Epidermal melanocyte (primary cell): ENCODE results near the gene ETFBKMT.
"Not testable (repeated sequence)": the region's sequence is repeated elsewhere in the genome, so short reads cannot be mapped to it uniquely, and the experiment has no call there.

Experiments
- DNase-seq: peaks from one replicate; pipeline ENCODE4 v3.0.0; 2011; ENCODE audit warnings: low spot score; ENCODE audit not compliant: insufficient read length

Gene ETFBKMT

DNA sequence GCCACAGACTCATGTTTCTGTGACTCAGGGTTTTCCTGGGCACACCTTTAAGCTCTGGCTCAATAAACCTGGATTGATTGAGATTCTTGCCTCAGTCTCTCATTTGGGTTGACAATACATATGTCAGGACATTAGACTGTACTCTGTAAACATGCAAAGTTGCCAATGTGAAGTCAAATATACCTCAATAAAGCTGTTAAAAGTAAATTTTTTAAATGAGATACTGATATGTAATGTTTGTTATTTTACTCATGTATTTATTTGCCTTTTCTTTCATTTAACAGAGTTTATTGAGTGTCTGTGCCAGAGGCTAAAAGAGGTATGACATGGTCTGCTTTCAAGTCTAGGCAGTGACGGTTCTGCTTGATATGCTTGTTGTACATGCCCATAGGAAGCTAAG, 3.7 kb upstream of the ETFBKMT start:
- no peak for DNase-seq

DNA sequence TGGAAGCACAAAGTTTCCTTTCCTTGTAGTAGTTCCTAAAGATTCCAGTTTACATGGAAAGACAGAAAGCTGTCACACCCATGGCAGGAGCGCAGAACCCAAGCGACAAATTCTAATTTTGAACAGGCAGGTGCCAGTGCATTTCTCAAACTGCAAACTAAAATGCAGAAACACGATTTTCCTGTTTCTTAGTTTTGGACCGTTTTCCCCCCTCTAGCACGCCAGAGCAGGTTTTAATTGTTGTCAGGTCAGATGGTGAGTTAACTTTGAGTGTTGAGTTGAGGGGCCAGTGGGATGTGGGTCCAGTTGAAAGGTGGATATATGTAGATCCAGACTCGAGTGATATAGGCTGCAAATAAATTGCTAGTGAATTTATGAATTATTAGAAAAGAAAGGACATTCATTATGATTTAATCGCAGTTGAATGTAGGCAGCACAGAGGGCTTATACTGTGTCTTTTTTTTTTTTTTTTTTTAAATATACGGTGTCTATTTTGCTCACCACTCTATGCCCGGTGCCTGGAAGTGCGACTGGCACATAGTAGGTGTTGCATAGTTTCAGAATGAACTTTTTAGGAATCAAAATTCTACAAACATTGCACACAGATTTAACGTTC, 909 bp upstream of the ETFBKMT start:
- DNase-seq: no peak

DNA sequence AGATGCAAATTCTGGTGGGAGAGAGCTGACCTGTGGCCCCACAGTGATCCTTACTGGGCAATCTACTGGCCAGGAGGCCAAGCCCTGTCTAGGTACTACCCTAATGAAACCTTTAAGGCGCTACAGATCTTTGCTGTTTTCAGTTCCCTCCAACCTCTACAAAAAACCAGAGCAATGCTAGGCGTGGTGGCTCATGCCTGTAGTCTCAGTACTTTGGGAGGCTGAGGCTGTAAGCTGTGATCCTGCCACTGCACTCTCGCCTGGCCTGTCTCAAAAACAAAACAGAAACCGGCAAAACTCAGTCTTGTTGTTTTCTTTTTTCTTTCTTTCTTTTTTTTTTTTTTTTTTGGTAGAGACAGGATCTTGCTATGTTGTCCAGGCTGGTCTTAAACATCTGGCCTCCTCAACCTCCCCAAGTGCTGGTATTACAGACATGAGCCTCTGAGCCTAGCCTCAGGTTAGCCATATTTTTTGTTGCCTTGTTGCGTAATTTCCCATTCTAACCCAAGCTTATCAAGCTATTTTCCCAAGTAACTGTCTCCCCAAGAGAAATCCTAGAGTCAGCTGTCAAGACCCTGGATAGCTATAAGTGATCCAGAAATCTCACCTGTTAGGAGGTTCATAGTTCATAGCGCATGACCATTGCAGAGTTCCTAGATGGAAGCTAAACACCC, 2.8 kb downstream of the ETFBKMT start:
- no peak for DNase-seq

DNA sequence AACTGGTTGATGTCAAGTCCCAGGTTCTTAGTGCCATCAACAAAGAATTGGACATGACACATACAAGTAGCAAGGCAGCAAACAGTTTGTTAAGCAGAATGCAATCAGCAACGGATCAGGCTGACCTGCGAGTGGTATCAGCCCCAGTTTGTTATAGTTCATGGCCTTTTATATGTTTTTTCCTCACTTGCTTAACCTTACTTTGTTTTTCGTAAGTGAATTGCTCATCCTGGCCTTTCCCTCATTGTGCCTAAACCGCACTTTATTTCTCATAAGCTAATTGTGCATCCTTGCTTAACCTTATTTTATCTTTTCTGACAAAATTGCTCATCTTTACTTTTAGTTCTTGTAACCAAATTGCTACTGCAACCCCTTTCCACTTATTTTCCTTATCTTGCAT, 4.1 kb downstream of the ETFBKMT start:
- DNase-seq: no peak

DNA sequence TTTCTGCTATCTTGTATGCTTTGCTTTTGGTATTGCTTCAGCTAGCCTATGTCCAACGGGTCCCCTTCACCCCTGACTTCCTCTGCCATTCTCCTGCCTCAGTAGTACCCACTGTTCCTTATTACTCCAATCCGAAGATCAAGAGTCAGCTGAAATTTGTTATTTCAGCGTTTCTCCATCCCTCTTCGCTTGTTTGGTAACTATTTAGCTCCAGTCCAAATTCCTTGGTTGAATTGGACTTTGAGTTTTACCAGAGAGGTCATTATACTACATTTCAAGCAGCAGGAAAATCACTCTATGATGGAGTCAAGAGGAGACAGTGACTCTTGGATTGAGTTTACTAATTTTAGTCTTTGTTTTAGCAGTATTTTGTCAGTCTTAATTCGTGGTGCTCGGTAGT, 4.5 kb downstream of the ETFBKMT start:
- DNase-seq: no peak

DNA sequence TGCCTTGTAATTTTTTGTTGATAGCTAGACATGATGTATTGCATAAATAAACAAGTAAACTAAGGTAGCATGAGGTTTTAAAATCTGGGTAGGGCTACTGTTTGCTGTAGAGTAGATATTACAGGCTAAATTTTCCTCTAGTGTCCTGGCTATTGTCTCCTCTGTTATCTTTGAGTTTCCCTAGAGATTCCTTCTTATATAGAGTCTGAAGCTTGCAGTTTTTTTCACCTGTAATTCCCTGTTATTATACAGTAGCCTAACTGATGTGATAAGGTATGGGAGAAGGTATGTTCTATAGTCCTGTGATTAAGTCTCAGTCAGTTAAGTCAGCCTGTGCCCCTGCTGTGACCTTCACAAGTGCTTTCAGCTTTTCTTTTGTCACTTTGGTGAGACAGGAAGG, 9.5 kb downstream of the ETFBKMT start:
- DNase-seq: no peak

DNA sequence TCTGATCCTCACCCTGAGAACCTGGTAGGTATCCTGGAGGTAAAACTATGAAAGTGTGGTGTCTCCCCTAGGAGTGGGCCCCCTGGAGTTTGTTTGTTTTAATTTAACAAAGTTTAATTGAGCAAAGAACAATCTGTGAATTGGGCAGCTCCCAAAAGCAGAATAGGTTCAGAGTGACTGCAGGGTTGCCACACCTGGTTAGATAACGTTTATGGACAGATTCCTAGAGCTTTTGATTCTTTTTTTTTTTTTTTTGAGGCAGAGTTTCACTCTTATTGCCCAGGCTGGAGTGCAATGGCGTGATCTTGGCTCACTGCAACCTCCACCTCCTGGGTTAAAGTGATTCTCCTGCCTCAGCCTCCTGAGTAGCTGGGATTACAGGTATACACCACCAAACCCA, 10.1 kb downstream of the ETFBKMT start:
- not testable (repeated sequence) for DNase-seq

DNA sequence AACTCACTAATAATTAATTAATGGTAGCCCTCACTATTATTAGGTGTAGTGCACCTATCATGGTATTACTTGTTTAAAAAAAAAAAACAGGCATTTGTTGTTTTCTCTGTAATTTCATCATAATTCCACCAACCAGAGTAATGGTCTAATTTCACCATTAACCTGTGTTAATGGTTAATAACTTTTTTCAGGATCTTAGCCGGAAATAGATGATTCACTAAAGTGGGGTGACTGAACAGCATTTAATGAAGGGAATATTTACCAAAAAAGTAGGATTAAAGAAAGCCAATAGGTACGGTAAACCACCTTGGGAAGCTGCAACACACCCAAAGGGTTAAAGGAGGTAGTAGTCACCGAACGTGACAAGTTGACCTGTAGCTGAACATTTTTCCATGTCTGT, 13.0 kb downstream of the ETFBKMT start:
- no peak for DNase-seq

DNA sequence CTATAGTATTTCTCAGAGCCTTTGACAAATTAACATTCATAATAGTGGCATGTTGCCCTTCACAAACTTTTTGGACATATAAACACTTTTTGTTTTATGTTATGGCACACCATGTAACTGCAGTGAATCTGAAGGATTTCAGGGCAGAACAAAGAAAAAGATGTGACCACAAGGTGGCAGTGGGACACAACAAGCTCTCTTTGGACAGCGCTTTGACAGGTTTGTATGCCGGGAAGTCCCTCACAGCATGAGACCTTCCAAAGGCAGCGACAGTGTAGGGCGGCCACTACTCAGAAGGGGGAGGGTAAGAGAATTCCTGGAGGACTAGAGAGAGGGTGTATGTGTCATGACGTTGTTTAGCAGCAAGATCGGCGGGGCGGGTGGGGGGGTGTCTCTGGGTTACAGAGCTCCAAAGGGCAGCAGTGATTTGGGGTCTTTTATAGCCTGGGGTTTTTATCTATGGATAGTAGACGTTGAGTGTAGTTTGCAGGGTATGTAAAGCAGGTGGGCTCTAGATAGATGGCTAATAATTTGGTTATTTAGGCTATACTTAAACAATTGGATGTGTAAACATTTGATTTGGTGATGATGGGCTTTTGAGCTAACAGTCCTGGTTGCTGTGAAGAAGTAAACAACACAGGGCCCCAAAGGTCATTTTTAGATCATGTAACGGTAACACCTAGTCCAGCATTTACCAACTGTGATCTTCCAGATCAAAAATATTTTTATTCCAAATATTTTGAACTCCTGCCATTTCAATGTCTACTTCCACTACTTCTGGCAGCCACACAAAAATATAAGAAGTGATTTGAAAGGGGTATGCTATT, 22.9 kb downstream of the ETFBKMT start:
- DNase-seq: no peak

DNA sequence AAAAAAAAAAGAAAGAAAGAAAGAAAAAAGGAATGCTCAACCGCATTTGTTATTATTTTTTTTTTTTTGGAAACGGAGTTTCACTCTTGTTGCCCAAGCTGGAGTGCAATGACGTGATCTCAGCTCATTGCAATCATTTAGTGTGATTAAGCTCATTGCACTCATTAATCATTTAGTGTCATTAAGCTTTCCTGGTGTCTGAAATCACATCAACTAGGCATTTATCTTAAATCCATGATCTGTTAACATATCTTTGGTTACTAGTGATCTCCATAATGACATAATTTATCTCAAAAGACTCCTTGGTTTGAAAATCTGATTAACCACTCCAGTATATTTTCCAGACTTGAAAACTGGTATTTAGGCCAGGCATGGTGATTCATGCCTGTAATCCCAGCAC, 26.3 kb downstream of the ETFBKMT start:
- DNase-seq: no peak

DNA sequence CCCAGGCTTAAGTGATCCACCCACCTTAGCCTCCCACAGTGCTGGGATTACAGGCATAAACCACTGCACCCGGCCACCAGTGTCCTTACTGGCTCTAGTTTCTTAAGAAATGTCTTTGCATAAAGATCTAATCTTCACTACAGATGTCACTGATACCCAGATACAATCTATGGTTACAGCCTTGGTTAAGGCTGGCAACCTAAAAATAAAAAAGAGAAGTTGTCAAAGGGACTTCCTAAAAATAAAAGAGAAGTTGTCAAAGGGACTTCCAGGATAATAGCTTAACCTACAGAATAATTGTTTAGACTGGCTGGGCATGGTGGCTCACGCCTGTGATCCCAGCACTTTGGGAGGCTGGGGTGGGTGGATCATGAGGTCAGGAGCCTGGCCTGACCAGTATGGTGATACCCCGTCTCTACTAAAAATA, 27.6 kb downstream of the ETFBKMT start:
- DNase-seq: no peak

DNA sequence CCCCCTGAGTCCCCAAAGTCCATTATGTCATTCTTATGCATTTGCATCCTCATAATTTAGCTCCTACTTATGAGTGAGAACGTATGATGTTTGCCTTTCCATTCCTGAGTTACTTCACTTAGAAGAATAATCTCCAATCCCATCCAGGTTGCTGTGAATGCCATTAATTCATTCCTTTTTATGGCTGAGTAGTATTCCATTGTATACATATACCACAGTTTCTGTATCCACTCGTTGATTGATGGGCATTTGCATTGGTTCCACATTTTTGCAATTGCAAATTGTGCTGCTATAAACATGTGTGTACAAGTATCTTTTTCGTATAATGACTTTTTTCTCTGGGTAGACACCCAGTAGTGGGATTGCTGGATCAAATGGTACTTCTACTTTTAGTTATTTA, 30.4 kb downstream of the ETFBKMT start:
- not testable (repeated sequence) for DNase-seq

DNA sequence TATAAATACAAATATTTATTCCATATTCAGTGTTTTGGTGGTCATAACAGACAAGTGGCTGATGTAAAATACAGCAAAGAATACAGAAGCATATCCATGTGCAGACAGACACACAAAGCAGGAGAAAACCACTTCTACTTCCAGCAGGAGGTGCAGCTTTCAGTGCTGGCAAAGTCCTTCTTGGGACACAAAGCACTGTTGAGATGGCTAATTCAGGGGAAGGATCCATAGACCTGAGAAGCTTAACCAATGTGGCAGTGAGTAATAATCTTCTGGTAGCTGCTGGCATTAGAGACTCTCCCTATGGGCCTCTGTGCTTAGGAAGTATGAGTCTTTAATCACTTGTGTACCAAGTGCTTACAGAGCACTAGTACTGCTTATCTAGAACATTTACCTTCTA, 42.6 kb downstream of the ETFBKMT start:
- DNase-seq: no peak

DNA sequence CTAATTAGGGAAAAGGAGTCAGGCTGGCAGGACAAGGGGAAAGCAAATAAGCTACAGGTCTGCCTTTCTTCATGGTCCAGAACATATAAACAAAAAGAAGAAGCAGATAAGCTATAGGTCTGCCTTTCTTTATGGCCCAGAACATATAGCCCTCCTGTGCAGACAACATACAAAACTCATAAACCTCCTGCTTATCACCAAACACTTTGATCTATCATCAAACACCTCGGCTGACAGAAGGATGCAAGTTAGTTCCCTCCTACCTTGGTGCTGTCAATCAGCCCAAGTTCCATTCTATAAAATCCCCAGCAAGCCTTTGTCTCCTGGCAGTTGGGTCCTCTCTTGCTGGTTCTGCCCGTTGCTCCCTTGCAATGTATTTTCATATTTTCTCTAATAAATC, 46.1 kb downstream of the ETFBKMT start:
- DNase-seq: no peak

DNA sequence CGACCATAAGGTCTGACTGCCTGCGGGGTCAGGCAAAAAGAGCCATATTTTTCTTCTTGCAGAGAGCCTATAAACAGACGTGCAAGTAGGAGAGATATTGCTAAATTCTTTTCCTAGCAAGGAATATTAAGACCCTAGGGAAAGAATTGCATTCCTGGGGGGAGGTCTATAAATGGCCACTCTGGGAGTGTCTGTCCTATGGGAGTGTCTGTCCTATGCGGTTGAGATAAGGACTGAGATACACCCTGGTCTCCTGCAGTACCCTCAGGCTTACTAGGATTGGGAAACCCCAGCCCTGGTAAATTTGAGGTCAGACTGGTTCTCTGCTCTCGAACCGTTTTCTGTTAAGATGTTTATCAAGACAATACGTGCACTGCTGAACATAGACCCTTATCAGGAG, 48.6 kb downstream of the ETFBKMT start:
- not testable (repeated sequence) for DNase-seq

DNA sequence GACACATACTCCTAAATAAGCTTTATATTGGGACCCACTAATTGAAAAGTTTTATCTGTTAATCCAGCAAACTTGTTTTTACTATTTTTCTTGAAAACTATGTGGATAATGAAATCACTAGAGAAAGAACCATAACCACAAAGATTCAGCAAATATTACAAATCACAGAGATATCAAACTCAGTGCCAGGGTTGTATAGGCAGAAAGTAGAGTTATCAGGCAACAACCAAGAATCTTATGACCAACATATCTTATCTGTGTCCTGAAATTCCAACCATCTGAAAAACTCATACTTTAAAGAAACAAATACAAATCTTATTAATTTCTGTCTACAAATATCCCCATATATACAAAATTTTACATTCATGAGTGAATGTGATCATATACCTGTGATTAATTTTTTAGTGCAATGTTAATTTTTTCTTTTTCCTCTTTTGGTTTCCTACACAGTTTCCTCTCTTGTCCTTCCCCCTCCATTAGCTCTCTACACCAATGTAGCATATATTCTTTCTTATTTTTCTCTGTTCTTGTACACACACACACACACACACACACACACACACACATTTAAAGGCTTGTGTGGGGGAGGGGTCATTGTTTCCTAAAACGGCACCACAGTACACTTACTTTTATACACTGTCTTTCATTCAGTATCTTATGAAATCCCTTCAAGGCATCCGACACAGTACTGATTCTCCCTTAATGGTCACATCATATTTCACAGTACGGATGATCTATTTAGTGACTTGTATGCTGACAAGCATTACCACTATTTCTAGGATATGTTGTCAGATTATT, 50.7 kb downstream of the ETFBKMT start:
- DNase-seq: no peak

DNA sequence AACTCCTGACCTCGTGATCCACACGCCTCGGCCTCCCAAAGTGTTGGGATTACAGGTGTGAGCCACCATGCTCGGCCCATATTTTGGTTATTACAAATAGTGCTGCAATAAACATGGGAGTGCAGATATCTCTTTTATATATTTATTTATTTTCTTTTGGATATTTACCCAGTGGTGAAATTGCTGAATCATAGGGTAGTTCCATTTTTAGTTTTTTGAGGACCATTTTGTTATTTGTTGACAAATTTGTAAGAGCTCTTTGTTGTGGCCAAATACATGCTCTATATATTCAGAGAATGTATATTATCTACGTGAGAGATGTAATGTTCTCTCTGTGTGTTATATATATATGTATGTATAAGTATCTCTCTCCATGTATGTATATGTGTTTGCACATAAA, 53.4 kb downstream of the ETFBKMT start:
- no peak for DNase-seq

DNA sequence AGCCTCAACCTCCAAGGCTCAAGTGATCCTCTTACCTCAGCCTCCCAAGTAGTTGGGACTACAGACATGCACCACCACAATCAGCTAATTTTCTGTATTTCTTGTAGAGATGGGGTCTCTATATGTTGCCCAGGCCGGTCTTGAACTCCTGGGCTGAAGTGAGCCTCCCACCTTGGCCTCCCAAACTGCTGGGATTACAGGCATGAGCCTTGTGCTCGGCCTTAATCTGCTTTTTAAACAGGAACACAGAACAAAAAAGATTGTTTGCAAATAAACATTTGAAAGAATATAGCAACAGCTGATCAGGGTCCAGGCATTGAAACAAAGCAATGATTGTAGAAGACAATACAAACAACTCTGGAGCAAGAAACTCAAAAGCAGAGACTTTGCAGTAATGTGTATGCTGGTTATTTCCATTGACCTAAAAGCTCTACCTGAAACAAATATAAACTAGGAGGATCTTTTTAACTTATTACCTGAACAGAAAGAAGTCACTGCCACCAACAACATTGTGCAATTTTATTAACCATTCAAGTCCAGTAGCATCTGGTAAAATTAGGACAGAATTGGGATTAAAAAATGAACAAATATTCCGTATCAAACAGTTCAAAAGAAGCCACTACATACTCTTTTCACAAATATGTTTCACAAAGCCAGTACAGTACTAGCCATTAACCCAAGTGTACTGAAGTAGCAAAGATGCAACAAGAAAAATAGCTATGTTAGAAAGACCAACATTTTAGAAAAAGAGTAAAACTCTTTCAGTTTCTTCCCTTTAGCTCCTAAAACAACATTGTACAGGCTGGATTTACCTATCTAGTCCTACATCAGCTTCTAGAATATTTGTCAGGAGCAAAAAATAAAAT, 55.2 kb downstream of the ETFBKMT start:
- no peak for DNase-seq

DNA sequence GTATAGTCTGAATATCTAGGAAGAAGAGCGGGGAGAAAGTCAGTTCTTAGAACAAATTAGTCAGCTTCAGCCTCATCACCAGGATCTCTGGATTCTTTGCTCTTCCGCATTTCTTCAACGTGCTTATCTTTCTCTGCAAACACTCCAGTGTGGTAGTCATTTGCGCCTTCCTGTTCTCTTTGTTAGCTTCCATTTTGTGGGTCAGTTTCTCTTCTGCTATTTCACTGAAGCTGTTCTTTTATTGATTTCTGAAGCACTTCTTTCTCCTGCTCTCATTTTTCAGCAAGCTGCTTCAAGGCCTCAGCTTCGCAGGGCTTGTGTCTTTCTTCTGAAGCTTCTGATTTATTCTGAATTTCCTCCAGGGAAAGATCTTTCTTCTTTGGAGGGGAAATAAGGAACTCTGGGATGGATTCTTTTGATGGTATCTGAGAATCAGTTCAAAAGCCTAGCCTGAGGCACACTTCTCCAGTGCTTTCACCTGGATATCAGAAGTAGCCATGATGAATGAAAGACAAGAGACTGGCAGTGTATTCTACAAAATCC, 55.9 kb downstream of the ETFBKMT start:
- DNase-seq: no peak

DNA sequence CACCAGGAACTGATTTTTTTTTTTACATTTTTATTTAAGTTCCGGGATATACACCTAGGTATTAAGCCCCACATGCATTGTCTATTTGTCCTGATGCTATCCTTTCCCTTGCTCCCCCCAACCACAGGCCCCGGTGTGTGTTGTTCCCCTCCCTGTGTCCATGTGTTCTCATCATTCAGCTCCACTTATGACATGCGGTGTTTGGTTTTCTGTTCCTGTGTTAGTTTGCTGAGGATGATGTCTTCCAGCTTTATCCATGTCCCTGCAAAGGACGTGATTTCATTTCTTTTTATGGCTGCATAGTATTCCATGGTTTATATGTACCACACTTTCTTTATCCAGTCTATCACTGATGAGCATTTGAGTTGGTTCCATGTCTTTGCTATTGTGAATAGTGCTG, 57.5 kb downstream of the ETFBKMT start:
- DNase-seq: not testable (repeated sequence)
